ENCODE data around the gene PHF5A.

The PHF5A gene

DNA sequence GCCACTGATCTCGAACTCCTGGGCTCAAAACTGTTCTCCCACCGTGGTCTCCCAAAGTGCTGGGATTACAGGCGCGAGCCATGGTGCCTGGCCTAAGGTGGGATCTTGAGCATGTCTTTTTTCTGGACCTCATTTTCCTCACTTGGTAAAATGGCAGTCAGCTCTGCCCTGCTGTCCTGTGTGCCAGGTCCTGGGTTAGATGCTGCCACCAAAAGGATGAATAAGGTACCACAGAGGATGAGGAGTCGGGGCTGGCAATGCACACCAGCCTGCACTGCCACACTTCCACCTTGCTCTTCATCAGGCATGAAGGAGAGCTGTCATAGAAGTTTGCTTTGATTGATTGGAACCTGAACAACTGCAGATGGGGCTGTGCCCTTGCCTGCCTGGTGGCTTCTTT is 32.7 kb upstream of the PHF5A start:
- no peak overlapping the region for H3K4me3 ChIP-seq (ENCODE audit: control insufficient read depth in 1 of 7, extremely low read depth in 1 of 7, insufficient read depth in 4 of 7, low read depth in 2 of 7, low read length in 6 of 7)
- no peaks in the 10 kb centered on the region for H3K27me3 ChIP-seq (replicated peaks in 2 of 5; ENCODE audit: control insufficient read depth in 4 of 5, insufficient read depth in 5 of 5, low read length in 4 of 5)
- WGBS (ENCODE audit: insufficient coverage): 100% methylated on average over 5 of the region's 5 CpGs
- no peaks in the 10 kb centered on the region for H3K4me1 ChIP-seq (ENCODE audit: control extremely low read depth in 1 of 4, control insufficient read depth in 4 of 4, insufficient read depth in 4 of 4, low read length in 3 of 4)
- ChIA-PET POLR2A (interaction anchor here (0.5 to 1.0 kb wide), 2 partner anchors 56 to 162 kb away, joined by 3 read pairs; no protein-coding TSS in a partner anchor), CTCF (interaction anchor here (0.7 to 5.4 kb wide), 6 partner anchors 16 to 98 kb away, joined by 3 to 36 read pairs (median 3); no protein-coding TSS in a partner anchor)
- peak; percentile 29 to 51 (median 40) for DNase-seq
- H3K9me3 ChIP-seq (ENCODE audit: control extremely low read depth in 1 of 5, control insufficient read depth in 4 of 5, insufficient read depth in 2 of 5, low read depth in 1 of 5, low read length in 4 of 5): no peaks in the 10 kb centered on the region
- peaks cover 8 to 52% (median 32%) of the 10 kb centered on the region in 4 experiments for H3K36me3 ChIP-seq (ENCODE audit: control insufficient read depth in 4 of 4, insufficient read depth in 4 of 4, low read length in 3 of 4)
- H3K27ac ChIP-seq (ENCODE audit: insufficient read depth in 1 of 2, low read depth in 1 of 2, low read length in 2 of 2, poor library complexity in 1 of 2, severe bottlenecking in 2 of 2): no peak overlapping the region

DNA sequence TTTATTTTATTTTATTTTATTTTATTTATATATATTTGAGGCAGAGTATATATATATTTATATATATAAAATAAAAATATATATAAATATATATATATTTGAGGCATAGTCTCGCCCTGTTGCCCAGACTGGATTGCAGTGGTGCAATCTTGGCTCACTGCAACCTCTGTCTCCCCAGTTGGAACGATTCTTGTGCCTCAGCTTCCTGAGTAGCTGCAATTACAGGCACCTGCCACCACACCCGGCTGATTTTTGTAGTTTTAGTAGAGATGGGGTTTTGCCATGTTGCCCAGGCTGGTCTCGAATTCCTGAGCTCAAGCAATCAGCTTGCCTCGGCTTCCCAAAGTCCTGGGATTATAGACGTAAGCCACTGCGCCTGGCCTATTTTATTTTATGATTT is 31.8 kb upstream of the PHF5A start:
- peaks cover 8 to 48% (median 33%) of the 10 kb centered on the region in 4 experiments for H3K36me3 ChIP-seq (ENCODE audit: control insufficient read depth in 4 of 4, insufficient read depth in 4 of 4, low read length in 3 of 4)
- no peak overlapping the region for H3K4me3 ChIP-seq (ENCODE audit: control insufficient read depth in 1 of 7, extremely low read depth in 1 of 7, insufficient read depth in 4 of 7, low read depth in 2 of 7, low read length in 6 of 7)
- CTCF ChIA-PET: interaction anchor here (1.0 to 5.4 kb wide), 5 partner anchors 9 to 97 kb away, joined by 3 to 36 read pairs (median 5); no protein-coding TSS in a partner anchor
- no peaks in the 10 kb centered on the region for H3K9me3 ChIP-seq (ENCODE audit: control extremely low read depth in 1 of 5, control insufficient read depth in 4 of 5, insufficient read depth in 2 of 5, low read depth in 1 of 5, low read length in 4 of 5)
- no peak overlapping the region for H3K27ac ChIP-seq (ENCODE audit: insufficient read depth in 1 of 2, low read depth in 1 of 2, low read length in 2 of 2, poor library complexity in 1 of 2, severe bottlenecking in 2 of 2)
- no peaks in the 10 kb centered on the region for H3K27me3 ChIP-seq (replicated peaks in 2 of 5; ENCODE audit: control insufficient read depth in 4 of 5, insufficient read depth in 5 of 5, low read length in 4 of 5)
- no peak for DNase-seq
- WGBS (ENCODE audit: insufficient coverage): 100% methylated on average over 2 of the region's 7 CpGs
- POLR2A ChIA-PET: no interaction called here
- no peaks in the 10 kb centered on the region for H3K4me1 ChIP-seq (ENCODE audit: control extremely low read depth in 1 of 4, control insufficient read depth in 4 of 4, insufficient read depth in 4 of 4, low read length in 3 of 4)

DNA sequence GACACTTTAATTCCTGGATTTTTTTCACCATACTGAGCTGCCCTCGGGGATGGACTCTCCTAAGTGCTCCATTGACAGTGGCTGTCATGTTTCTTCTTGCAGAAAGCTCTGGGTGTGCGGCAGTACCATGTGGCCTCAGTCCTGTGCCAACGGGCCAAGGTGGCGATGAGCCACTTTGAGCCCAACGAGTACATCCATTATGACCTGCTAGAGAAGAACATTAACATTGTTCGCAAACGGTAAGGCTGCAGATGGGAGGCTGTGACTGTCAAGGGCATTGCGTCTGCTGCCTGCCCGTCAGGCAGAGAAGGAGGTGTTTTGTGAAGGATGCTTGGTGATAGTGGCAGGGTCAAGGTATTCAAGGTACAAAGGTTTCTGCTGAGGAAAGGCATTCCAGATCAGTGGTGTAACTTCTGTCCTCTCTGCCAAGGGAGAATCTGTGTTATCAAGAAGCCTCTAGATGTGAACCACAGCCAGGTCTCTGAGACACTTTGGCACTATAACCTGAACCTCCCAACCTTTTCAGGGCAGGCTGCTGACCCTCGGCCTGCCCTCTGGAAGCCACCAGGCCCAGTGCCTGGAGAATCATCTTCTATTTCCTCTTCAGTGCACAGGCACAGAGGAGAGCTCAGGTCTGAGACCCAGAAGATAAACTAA is 31.3 kb upstream of the PHF5A start:
- POLR2A ChIA-PET: no interaction called here
- 94% methylated on average over 9 of the region's 10 CpGs for WGBS (ENCODE audit: insufficient coverage)
- H3K9me3 ChIP-seq (ENCODE audit: control extremely low read depth in 1 of 5, control insufficient read depth in 4 of 5, insufficient read depth in 2 of 5, low read depth in 1 of 5, low read length in 4 of 5): no peaks in the 10 kb centered on the region
- H3K36me3 ChIP-seq (ENCODE audit: control insufficient read depth in 4 of 4, insufficient read depth in 4 of 4, low read length in 3 of 4): peaks cover 8 to 47% (median 31%) of the 10 kb centered on the region in 4 experiments
- H3K4me3 ChIP-seq (ENCODE audit: control insufficient read depth in 1 of 7, extremely low read depth in 1 of 7, insufficient read depth in 4 of 7, low read depth in 2 of 7, low read length in 6 of 7): no peak overlapping the region
- CTCF ChIA-PET: interaction anchor here (1.0 to 5.4 kb wide), 7 partner anchors 9 to 96 kb away, joined by 3 to 36 read pairs (median 4); partner anchors contain the start of genes ACO2 and PHF5A
- DNase-seq: no peak
- H3K27me3 ChIP-seq (replicated peaks in 2 of 5; ENCODE audit: control insufficient read depth in 4 of 5, insufficient read depth in 5 of 5, low read length in 4 of 5): no peaks in the 10 kb centered on the region
- H3K4me1 ChIP-seq (ENCODE audit: control extremely low read depth in 1 of 4, control insufficient read depth in 4 of 4, insufficient read depth in 4 of 4, low read length in 3 of 4): no peaks in the 10 kb centered on the region
- H3K27ac ChIP-seq (ENCODE audit: insufficient read depth in 1 of 2, low read depth in 1 of 2, low read length in 2 of 2, poor library complexity in 1 of 2, severe bottlenecking in 2 of 2): no peak overlapping the region

GRCh38 chr22:41498303-41498835 is 29.9 kb upstream of the PHF5A start:
- CTCF ChIA-PET: interaction anchor here (0.9 to 5.4 kb wide), 3 partner anchors 20 to 95 kb away, joined by 3 to 36 read pairs (median 4); no protein-coding TSS in a partner anchor
- Histone ChIP-seq H3K4me1 (ENCODE audit: control extremely low read depth in 1 of 4, control insufficient read depth in 4 of 4, insufficient read depth in 4 of 4, low read length in 3 of 4) (no peaks in the 10 kb centered on the region), H3K36me3 (ENCODE audit: control insufficient read depth in 4 of 4, insufficient read depth in 4 of 4, low read length in 3 of 4) (peaks cover 6 to 41% (median 23%) of the 10 kb centered on the region in 4 experiments), H3K4me3 (ENCODE audit: control insufficient read depth in 1 of 7, extremely low read depth in 1 of 7, insufficient read depth in 4 of 7, low read depth in 2 of 7, low read length in 6 of 7) (no peak overlapping the region), H3K27me3 (replicated peaks in 2 of 5; ENCODE audit: control insufficient read depth in 4 of 5, insufficient read depth in 5 of 5, low read length in 4 of 5) (no peaks in the 10 kb centered on the region), H3K9me3 (ENCODE audit: control extremely low read depth in 1 of 5, control insufficient read depth in 4 of 5, insufficient read depth in 2 of 5, low read depth in 1 of 5, low read length in 4 of 5) (no peaks in the 10 kb centered on the region), H3K27ac (ENCODE audit: insufficient read depth in 1 of 2, low read depth in 1 of 2, low read length in 2 of 2, poor library complexity in 1 of 2, severe bottlenecking in 2 of 2) (no peak overlapping the region)
- DNase-seq: no peak
- WGBS (ENCODE audit: insufficient coverage): 97% methylated on average over 5 of the region's 6 CpGs
- POLR2A ChIA-PET: no interaction called here

DNA sequence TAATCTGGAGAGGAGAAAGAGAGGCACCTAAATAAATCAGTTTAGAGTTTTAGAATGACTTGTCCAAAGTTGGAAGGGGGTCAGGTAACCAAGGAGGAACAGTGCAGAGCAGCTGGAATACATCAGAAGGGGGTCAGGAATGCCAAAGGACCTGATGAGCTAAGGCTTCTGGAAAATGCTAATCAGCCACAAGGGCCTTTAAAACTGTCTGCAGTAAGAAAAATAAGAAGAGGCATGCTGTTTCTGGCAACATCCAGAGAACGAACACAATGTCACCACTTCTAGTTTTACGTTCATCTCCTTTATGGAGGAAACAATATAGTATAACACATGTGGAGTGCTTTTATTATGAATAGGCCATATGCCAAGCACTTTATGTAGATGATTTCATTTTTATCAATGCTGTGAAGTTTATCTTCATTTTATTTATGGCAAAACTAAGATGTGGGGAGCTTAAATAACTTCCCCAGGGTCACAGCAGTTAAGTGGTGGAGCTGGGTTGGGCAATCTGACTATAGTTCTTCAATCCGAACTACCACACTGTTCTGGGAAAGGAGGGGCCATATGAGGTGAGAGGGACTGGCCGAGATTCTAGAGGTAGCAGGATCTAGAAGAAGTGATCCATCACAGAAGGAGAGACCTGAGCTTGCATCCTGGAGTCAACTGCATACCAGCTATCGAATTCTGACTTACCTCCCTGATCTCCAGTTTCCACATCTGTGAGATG is 23.0 kb upstream of the PHF5A start:
- H3K27me3 ChIP-seq (replicated peaks in 2 of 5; ENCODE audit: control insufficient read depth in 4 of 5, insufficient read depth in 5 of 5, low read length in 4 of 5): no peaks in the 10 kb centered on the region
- H3K9me3 ChIP-seq (ENCODE audit: control extremely low read depth in 1 of 5, control insufficient read depth in 4 of 5, insufficient read depth in 2 of 5, low read depth in 1 of 5, low read length in 4 of 5): no peaks in the 10 kb centered on the region
- 100% methylated on average over 1 of the region's 5 CpGs for WGBS (ENCODE audit: insufficient coverage)
- no peak for DNase-seq
- peaks cover 0 to 18% (median 2%) of the 10 kb centered on the region in 4 experiments for H3K36me3 ChIP-seq (ENCODE audit: control insufficient read depth in 4 of 4, insufficient read depth in 4 of 4, low read length in 3 of 4)
- no peak overlapping the region for H3K4me3 ChIP-seq (ENCODE audit: control insufficient read depth in 1 of 7, extremely low read depth in 1 of 7, insufficient read depth in 4 of 7, low read depth in 2 of 7, low read length in 6 of 7)
- ChIA-PET CTCF (interaction anchor here (0.8 kb wide), 1 partner anchor 86 kb away, joined by 3 read pairs; no protein-coding TSS in a partner anchor), POLR2A (no interaction called here)
- peak overlapping the region in 1 of 2 experiments; percentile 0 for H3K27ac ChIP-seq (ENCODE audit: insufficient read depth in 1 of 2, low read depth in 1 of 2, low read length in 2 of 2, poor library complexity in 1 of 2, severe bottlenecking in 2 of 2)
- no peaks in the 10 kb centered on the region for H3K4me1 ChIP-seq (ENCODE audit: control extremely low read depth in 1 of 4, control insufficient read depth in 4 of 4, insufficient read depth in 4 of 4, low read length in 3 of 4)

DNA sequence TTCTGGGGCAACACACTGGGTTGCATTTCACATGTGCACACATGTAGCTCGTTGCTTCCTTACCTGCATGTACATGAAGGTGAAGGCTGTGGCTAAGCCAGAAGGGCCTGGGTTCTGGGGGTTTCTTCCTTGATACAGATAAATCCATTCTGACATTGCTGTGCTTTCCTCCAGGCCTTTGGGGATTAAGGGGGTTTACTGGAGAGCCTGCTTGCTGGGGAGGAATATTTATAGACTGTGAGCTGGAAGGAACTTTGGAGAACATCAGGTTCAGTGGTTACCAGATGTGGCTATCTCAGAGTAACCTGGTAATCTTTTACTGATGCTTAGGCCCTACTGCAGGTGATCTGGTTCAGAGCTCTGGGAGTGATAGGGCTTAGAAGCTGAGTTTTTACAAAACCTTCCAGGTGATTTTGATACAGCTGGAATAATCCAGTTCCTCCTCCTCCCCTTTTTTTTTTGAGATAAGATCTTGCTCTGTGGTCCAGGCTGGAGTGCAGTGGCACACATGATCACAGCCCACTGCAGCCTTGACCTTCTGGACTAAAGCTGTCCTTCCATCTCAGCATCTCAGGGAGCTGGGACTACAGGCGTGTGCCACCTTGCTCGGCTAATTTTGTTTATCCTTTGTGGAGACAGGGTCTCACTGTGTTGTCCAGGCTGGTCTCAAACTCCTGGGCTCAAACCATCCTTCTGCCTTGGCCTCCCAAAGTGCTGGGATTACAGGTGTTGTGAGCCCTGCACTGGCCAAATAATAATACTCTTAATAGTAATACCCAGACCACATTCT is 20.3 kb upstream of the PHF5A start:
- H3K36me3 ChIP-seq (ENCODE audit: control insufficient read depth in 4 of 4, insufficient read depth in 4 of 4, low read length in 3 of 4): peaks cover 0 to 8% (median under 1%) of the 10 kb centered on the region in 4 experiments
- WGBS (ENCODE audit: insufficient coverage): 100% methylated on average over 3 of the region's 3 CpGs
- ChIA-PET POLR2A (no interaction called here), CTCF (interaction anchor here (1.4 kb wide), 1 partner anchor 20 kb away, joined by 3 read pairs; the partner anchor contains the start of genes ACO2 and PHF5A)
- H3K27me3 ChIP-seq (replicated peaks in 2 of 5; ENCODE audit: control insufficient read depth in 4 of 5, insufficient read depth in 5 of 5, low read length in 4 of 5): no peaks in the 10 kb centered on the region
- no peak overlapping the region for H3K27ac ChIP-seq (ENCODE audit: insufficient read depth in 1 of 2, low read depth in 1 of 2, low read length in 2 of 2, poor library complexity in 1 of 2, severe bottlenecking in 2 of 2)
- H3K9me3 ChIP-seq (ENCODE audit: control extremely low read depth in 1 of 5, control insufficient read depth in 4 of 5, insufficient read depth in 2 of 5, low read depth in 1 of 5, low read length in 4 of 5): no peaks in the 10 kb centered on the region
- no peak for DNase-seq
- H3K4me1 ChIP-seq (ENCODE audit: control extremely low read depth in 1 of 4, control insufficient read depth in 4 of 4, insufficient read depth in 4 of 4, low read length in 3 of 4): peaks cover 0 to 1% (median 0%) of the 10 kb centered on the region in 4 experiments
- H3K4me3 ChIP-seq (ENCODE audit: control insufficient read depth in 1 of 7, extremely low read depth in 1 of 7, insufficient read depth in 4 of 7, low read depth in 2 of 7, low read length in 6 of 7): no peak overlapping the region
